HG03439 (cell line): ENCODE measurements around the gene PMIS2.

Experiments
- ATAC-seq: cut with Tn5 transposase; IDR thresholded peaks from one replicate; pipeline ENCODE4 v1.9.1; 2021; ENCODE audit warnings: mild to moderate bottlenecking, moderate library complexity; ENCODE audit not compliant: unreplicated experiment

Gene PMIS2

GRCh38 chr19:35585848-35586247, at the start of gene PMIS2:
PMIS2 (plus strand) TSS chr19:35586173; CDS start chr19:35586260, 87 bp downstream.
- no peak for ATAC-seq

DNA sequence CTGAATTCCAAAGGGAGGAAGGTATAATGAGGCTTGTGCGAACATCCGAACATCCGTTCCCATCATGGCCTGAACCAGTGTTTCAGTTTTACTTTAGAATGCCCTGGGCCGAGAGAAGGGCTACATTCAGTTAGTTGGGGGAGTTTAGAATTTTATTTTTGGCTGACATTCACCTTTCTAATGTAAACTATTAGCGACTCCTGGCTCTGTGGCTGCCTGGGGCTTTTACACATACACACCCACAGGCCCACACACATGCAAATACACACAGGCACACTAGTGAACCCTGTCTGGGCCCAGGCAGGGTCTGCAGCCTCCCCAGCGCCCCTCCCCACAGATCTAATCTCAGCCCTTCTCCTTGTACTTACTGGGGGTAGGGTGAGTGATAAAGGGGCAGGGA, 46.7 kb upstream of the PMIS2 start:
- ATAC-seq: no peak

GRCh38 chr19:35539850-35540249, 46.1 kb upstream of the PMIS2 start:
- ATAC-seq: no peak

DNA sequence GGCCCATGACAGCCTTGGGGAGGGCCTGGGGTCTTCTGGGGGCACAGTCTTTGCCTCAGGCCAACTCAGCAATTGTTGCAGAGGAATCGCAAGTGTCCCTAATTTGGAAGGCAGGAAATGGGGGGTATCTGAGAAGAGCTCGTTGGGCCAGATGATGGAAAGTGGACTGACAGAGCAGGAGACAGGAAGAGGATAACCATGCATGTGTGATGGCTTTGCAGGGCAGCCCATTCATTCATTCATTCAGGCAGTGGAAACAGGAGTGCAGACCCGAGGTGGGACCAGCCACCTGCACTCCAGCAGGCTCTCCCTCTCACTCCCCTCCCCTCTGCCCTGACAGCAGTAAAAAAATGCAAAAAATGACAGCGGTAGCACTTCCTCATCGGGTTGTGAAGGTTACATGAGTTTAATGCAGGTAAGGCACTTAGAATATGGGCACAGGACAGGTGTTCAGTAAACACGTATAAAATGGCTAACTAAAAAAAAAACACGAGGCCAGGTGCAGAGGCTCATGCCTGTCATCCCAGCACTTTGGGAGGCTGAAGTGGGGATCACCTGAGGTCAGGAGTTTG, 45.5 kb upstream of the PMIS2 start:
- no peak for ATAC-seq

GRCh38 chr19:35542209-35542608, 43.8 kb upstream of the PMIS2 start:
- ATAC-seq: no peak

GRCh38 chr19:35543280-35544109, 42.5 kb upstream of the PMIS2 start:
- no peak for ATAC-seq

GRCh38 chr19:35544110-35544802, 41.7 kb upstream of the PMIS2 start:
- no peak for ATAC-seq

GRCh38 chr19:35545001-35545854, 40.7 kb upstream of the PMIS2 start, which contains the start of gene TMEM147:
TMEM147 (plus strand) TSS chr19:35545626; CDS start chr19:35545740, 114 bp downstream.
- peak; percentile 72 for ATAC-seq

DNA sequence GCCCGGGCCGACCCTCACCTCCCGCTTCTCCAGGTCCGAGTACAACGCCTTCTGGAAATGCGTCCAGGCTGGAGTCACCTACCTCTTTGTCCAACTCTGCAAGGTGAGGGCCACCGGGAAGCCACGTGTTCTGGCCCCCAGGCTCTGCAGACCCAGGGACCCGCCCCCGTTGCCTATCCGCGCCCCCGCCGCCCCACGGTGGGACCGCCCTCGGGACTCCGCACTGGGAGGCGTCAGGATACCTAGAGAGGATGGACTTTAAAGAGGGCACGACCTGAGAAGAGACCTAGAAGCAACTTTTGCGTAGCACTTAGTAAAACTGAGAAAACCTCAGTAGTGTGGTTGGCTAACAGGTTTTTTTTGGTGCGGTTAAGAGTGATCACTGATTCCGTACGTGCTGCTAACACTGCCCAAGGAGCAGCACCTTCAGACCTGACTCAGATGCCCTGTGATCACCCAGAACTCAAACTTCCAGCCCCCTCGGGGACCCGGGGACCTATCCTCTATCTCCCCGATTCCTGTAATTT, 40.1 kb upstream of the PMIS2 start:
- ATAC-seq: peak; percentile 40

DNA sequence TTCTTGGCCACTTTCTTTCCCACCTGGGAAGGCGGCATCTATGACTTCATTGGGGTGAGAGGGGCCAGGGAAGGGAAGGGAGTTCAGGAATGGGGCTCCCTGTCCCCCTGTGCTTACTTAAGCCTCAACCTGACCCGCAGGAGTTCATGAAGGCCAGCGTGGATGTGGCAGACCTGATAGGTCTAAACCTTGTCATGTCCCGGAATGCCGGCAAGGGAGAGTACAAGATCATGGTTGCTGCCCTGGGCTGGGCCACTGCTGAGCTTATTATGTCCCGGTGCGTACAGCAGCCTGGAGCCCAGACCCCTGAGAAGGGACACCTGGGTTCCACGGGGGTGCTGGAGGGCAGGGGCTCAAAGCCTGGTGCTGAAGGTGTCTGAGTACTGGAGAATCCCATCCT, 39.4 kb upstream of the PMIS2 start:
- no peak for ATAC-seq

DNA sequence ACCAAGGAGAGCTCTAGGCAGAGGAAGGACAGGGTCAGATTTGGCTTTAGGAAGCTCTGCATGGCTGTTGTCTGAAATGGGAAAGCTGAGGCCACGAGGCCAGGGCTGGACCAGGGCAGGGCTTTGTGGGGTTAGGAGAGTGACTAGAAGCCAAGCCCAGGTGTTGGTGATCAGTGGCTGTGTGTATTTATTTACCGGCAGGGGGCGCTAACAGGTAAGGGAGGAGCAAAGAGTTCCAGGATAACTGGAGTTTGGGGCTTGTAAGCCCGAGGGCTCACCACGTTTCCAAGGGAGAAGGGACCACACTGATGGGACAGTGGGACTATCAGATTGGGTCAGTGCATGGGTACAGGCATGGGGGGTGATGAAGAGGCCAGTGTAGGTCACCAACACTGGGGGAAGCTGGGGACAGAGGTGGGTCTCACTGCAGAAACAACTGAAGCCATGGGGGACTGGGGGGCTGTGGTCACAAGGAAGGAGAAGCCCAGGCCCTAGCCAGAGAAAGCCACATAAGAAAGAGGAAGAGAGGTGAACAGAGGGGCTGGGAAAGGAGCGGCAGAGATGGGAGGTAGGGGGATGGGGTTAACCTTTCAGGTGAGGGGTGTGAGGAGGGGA, 36.7 kb upstream of the PMIS2 start:
- ATAC-seq: no peak

- no peak for ATAC-seq
Measured at GRCh38 chr19:35549879-35550523, 36.0 kb upstream of the PMIS2 start.

- ATAC-seq: no peak
Measured at GRCh38 chr19:35551091-35551810, 34.7 kb upstream of the PMIS2 start.

- no peak for ATAC-seq
Measured at GRCh38 chr19:35552534-35553384, 33.2 kb upstream of the PMIS2 start.

- ATAC-seq: no peak
Measured at GRCh38 chr19:35553385-35554000, 32.5 kb upstream of the PMIS2 start.

DNA sequence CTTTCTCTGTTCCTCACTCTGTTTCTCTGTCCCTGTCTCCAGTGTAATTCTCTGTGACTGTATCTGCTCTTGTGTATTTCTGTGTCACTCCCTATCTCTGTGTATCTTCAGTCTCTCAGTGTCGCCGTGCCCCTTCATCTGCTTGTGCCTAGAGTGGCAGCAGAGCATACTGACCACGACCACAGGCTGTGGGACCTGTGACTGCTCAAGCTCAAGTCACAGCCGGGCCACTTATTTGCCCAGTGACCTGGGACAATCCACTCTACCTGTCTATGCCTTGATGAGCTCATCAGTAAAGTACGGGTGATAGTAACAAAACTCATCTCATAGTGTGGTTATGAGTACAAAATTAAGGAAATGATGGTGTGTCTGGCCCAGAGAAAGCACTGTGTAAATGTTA, 31.9 kb upstream of the PMIS2 start:
- no peak for ATAC-seq

- no peak for ATAC-seq
Measured at GRCh38 chr19:35555301-35556005, 30.5 kb upstream of the PMIS2 start.
